ENCODE results near the gene PDGFB.

PDGFB gene

DNA sequence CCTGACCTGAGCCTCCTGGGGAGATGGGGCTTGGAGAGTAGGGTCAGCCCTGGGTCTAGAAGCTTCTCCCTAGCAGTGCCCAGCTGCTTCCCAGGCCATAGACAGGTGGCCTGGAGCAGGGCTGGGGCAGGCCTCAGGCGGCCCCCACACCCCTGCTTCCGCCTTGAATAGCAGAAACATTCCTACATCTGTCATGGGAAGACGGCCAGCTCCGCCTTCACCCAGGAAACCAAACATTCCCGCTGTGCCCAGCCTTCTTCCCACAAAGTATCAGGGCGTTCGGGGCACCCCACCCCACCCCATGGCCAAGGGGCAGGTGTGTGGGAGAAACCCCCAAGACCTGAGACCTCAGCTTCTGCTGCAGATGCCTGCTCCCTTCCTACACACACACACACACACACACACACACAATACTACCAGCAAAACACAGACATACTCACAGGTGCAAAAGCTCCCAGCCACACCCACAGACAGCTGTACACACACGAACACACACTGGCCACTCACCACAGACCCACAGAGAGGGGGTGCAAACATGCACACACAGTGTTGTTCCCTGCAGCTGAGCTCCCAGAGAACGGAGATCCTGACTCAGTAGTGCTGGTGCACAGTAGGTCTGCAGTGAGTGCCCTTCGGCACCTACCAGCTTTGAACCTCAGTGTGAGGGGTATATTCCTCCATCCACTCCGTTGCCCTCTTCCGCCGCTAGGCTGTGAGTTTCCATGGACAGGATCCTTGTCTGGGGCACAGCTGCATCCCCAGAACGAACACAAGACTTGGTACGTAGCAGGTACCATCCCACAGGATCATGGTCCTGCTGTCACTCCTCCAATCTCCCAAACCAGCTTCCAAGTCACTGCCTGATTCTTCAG is 37.4 kb downstream of the PDGFB start:
- peak; percentile 36 to 45 for DNase-seq
- Histone ChIP-seq H3K27me3 (peaks cover 0 to 3% of the 10 kb centered on the region in 2 donors), H3K9me3 (no peaks in the 10 kb centered on the region), H3K4me1 (peaks cover 0 to 6% (median 0%) of the 10 kb centered on the region in 4 donors), H3K36me3 (no peaks in the 10 kb centered on the region), H3K4me3 (no peak overlapping the region), H3K27ac (no peak overlapping the region)
- TF ChIP-seq, protein P1, sequence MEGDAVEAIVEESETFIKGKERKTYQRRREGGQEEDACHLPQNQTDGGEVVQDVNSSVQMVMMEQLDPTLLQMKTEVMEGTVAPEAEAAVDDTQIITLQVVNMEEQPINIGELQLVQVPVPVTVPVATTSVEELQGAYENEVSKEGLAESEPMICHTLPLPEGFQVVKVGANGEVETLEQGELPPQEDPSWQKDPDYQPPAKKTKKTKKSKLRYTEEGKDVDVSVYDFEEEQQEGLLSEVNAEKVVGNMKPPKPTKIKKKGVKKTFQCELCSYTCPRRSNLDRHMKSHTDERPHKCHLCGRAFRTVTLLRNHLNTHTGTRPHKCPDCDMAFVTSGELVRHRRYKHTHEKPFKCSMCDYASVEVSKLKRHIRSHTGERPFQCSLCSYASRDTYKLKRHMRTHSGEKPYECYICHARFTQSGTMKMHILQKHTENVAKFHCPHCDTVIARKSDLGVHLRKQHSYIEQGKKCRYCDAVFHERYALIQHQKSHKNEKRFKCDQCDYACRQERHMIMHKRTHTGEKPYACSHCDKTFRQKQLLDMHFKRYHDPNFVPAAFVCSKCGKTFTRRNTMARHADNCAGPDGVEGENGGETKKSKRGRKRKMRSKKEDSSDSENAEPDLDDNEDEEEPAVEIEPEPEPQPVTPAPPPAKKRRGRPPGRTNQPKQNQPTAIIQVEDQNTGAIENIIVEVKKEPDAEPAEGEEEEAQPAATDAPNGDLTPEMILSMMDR (IDR thresholded peaks at IDR 0.05), result no peak
- intact Hi-C loops (cut with DNase I; ENCODE audit: low total_unique reads), result no loop called here

DNA sequence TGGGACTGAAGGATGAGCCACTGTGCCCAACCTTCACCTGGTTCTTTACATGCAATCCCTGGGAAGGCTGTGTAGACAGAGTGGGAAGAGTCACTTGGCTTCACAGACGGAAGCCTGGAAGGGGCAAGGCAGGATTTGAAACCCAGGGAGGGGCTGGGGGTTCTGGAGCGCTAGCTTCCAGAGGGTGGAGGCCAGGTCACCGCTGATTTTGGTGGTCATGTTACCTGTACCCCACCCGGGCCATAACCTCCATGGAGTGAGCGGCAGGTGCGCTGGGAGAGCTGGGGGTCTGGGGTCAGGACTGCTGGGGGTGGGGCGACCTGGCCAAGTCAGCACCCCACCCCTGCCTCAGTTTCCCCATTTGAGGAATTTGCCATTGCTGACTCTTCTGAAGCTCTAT is 38.3 kb downstream of the PDGFB start:
- TF ChIP-seq, protein P1 (IDR thresholded peaks at IDR 0.05), result no peak
- DNase-seq, result peak in 1 of 2 donors; percentile 54
- H3K4me3 ChIP-seq, result no peak overlapping the region
- H3K27me3 ChIP-seq, result peaks cover 0 to 3% of the 10 kb centered on the region in 2 donors
- intact Hi-C loops (cut with DNase I; ENCODE audit: low total_unique reads), result no loop called here
- no peak overlapping the region for H3K27ac ChIP-seq
- peaks cover 0 to 6% (median 0%) of the 10 kb centered on the region in 4 donors for H3K4me1 ChIP-seq
- no peaks in the 10 kb centered on the region for H3K9me3 ChIP-seq
- no peaks in the 10 kb centered on the region for H3K36me3 ChIP-seq

DNA sequence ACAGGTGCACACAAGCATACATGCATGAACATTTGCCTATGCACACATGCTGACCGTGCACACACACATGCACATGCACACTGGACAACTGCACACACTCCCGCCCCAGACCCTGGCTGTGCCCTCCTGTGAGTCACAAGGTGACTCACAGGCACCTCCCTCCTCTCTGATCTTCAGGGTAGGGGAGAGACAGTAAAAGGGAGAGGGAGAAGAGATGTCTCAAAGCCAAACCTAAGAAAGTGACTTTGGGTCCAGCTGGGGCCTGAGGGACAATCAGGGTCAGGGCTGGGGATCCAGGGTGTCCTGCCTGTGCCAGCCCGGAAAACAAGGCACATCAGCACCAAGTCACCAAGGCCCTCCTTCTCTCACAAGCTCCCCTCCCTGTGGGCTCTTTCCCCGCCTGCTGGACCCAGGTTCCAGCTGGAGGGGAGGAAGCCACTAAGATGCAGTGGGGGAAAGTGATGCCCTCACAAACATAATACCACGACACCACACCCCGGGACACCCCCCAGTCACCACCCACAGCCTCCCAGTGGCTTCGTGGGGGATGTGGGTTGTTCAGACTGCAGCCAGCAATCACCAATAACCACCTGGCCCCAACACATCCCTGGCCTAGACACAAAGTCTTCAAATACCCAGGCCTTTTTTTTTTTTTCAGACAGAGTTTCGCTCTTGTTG is 39.3 kb downstream of the PDGFB start:
- TF ChIP-seq, protein P1 (IDR thresholded peaks at IDR 0.05), result no peak
- Histone ChIP-seq H3K4me3 (no peak overlapping the region), H3K9me3 (no peaks in the 10 kb centered on the region), H3K4me1 (peaks cover 0 to 6% (median 0%) of the 10 kb centered on the region in 4 donors), H3K27me3 (peaks cover 0 to 6% of the 10 kb centered on the region in 2 donors), H3K27ac (no peak overlapping the region), H3K36me3 (no peaks in the 10 kb centered on the region)
- intact Hi-C loops (cut with DNase I; ENCODE audit: low total_unique reads), result no loop called here
- peak in 1 of 2 donors; percentile 47 for DNase-seq

DNA sequence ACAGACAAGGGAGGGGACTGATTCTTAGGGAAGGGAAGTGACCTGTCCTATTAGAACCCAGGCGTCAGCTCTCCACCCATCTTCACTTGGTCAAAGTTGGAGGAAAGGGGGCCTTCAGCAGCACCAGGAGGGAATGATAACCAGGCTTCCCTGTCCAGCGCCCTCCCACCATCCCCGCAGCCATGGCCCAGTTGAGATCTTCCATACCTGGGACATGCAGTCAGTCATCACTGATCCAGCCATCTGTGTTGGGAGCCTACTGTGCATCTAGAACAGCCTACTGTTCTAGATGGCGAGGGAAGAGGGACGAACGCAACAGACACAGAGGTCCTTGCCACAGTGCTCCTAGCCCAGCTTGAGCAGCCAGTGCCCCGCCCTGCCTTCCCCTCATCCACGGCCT is 40.6 kb downstream of the PDGFB start:
- intact Hi-C loops (cut with DNase I; ENCODE audit: low total_unique reads), result no loop called here
- Histone ChIP-seq H3K27ac (no peak overlapping the region), H3K27me3 (peaks cover 0 to 6% of the 10 kb centered on the region in 2 donors), H3K4me1 (peaks cover 0 to 6% (median 0%) of the 10 kb centered on the region in 4 donors), H3K4me3 (no peak overlapping the region), H3K9me3 (no peaks in the 10 kb centered on the region), H3K36me3 (no peaks in the 10 kb centered on the region)
- TF ChIP-seq, protein P1 (IDR thresholded peaks at IDR 0.05), result no peak
- peak in 1 of 2 donors; percentile 40 for DNase-seq

DNA sequence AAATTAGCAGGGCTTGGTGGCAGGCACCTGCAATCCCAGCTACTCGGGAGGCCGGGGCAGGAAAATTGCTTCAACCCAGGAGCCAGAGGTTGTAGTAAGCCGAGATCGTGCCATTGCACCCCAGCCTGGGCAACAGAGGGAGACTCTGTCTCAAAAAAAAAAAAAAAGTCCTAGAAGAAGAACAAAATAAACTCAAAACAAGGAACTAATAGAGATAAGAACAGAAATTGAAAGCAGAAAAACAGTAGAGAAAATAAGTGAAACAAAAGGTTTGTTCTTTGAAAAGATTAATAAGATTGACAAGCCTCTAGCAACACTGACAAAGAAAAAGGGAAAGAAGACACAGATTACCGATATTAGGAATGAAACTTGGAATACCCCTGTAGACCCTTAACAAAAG is 47.2 kb downstream of the PDGFB start:
- H3K4me3 ChIP-seq, result no peak overlapping the region
- H3K4me1 ChIP-seq, result no peaks in the 10 kb centered on the region
- H3K27ac ChIP-seq, result no peak overlapping the region
- DNase-seq, result peak in 1 of 2 donors; percentile 19
- TF ChIP-seq, protein P1 (IDR thresholded peaks at IDR 0.05), result no peak
- no peaks in the 10 kb centered on the region for H3K36me3 ChIP-seq
- intact Hi-C loops (cut with DNase I; ENCODE audit: low total_unique reads), result no loop called here
- H3K27me3 ChIP-seq, result peaks cover 0 to 9% of the 10 kb centered on the region in 2 donors
- peaks cover 0 to 20% (median 0%) of the 10 kb centered on the region in 3 donors for H3K9me3 ChIP-seq

All from tibial artery (tissue), 4 donors.